HG03575 (cell line): ENCODE results near the gene AGAP1.

Experiments
- ATAC-seq: cut with Tn5 transposase; IDR thresholded peaks from one replicate; pipeline ENCODE4 v1.9.1; 2021; ENCODE audit not compliant: unreplicated experiment, insufficient number of reproducible peaks, low FRiP score; ENCODE audit errors: extremely low read depth

AGAP1 gene

GRCh38 chr2:235575431-235575830 is 81.6 kb downstream of the AGAP1 start:
- ATAC-seq = no peak

- no peak for ATAC-seq
Observed at GRCh38 chr2:235575904-235576303, 82.1 kb downstream of the AGAP1 start.

- no peak for ATAC-seq
Observed at GRCh38 chr2:235576337-235576910, 82.6 kb downstream of the AGAP1 start.

GRCh38 chr2:235577404-235578330 is 83.8 kb downstream of the AGAP1 start:
- ATAC-seq = no peak

- ATAC-seq = no peak
Observed at GRCh38 chr2:235579128-235579527, 85.3 kb downstream of the AGAP1 start.

- ATAC-seq = no peak
Observed at GRCh38 chr2:235580426-235581157, 86.7 kb downstream of the AGAP1 start.

- ATAC-seq = no peak
Observed at GRCh38 chr2:235582081-235582686, 88.3 kb downstream of the AGAP1 start.

GRCh38 chr2:235582729-235583128 is 88.9 kb downstream of the AGAP1 start:
- ATAC-seq = no peak

GRCh38 chr2:235583144-235583543 is 89.3 kb downstream of the AGAP1 start:
- ATAC-seq = no peak

- ATAC-seq = no peak
Observed at GRCh38 chr2:235583925-235584637, 90.2 kb downstream of the AGAP1 start.

GRCh38 chr2:235584638-235585007 is 90.8 kb downstream of the AGAP1 start:
- ATAC-seq = no peak

GRCh38 chr2:235587202-235587601 is 93.4 kb downstream of the AGAP1 start:
- ATAC-seq = no peak

GRCh38 chr2:235588750-235589149 is 94.9 kb downstream of the AGAP1 start:
- no peak for ATAC-seq

- ATAC-seq = no peak
Observed at GRCh38 chr2:235591231-235591730, 97.4 kb downstream of the AGAP1 start.

- ATAC-seq = no peak
Observed at GRCh38 chr2:235591921-235592320, 98.1 kb downstream of the AGAP1 start.

- no peak for ATAC-seq
Observed at GRCh38 chr2:235592430-235592829, 98.6 kb downstream of the AGAP1 start.

GRCh38 chr2:235592836-235593235 is 99.0 kb downstream of the AGAP1 start:
- ATAC-seq = no peak

GRCh38 chr2:235594041-235594440 is 100.2 kb downstream of the AGAP1 start:
- ATAC-seq = no peak

GRCh38 chr2:235594964-235595363 is 101.1 kb downstream of the AGAP1 start:
- no peak for ATAC-seq
